Lung (tissue), 12 donors: Measurements from ENCODE around the gene PAX1. TPM values are rescaled to one million over a fixed set of nuclear protein-coding genes. Genes with fewer than 3 reads are reported as not detected.

Experiments
- ATAC-seq: fragments of 200-7000 bp; cut with Tn5 transposase; one replicate; pipeline ENCODE4 v1.9.1; 2020; ENCODE audit warnings: moderate number of reproducible peaks; ENCODE audit not compliant: insufficient read depth, low FRiP score
- DNase-seq, 3 donors: peaks; one replicate each; pipeline ENCODE4 v3.0.0-alpha.2; 2013 to 2017
- H3K27ac ChIP-seq, 2 donors: one replicate each; pipeline ENCODE4 v1.5.1; 2013; ENCODE audit warnings: mild to moderate bottlenecking in 2 of 2, moderate library complexity in 2 of 2, control low read depth in 1 of 2, inconsistent platforms in 1 of 2, low read depth in 1 of 2, low read length in 1 of 2
- H3K27me3 ChIP-seq, 3 donors: one replicate each; pipeline ENCODE4 v1.5.1; 2013; ENCODE audit warnings: low read length in 2 of 3; ENCODE audit not compliant: control insufficient read depth in 3 of 3, insufficient read depth in 3 of 3
- H3K36me3 ChIP-seq, 4 donors: one replicate each; pipeline ENCODE4 v1.5.1; 2013; ENCODE audit warnings: low read length in 4 of 4, mild to moderate bottlenecking in 1 of 4, moderate library complexity in 1 of 4; ENCODE audit not compliant: control insufficient read depth in 4 of 4, insufficient read depth in 4 of 4
- H3K4me1 ChIP-seq, 5 donors: one replicate each; pipeline ENCODE4 v1.5.1; 2013; ENCODE audit warnings: low read length in 5 of 5, mild to moderate bottlenecking in 2 of 5, moderate library complexity in 1 of 5; ENCODE audit not compliant: control insufficient read depth in 5 of 5, insufficient read depth in 5 of 5
- H3K4me3 ChIP-seq: one replicate; pipeline ENCODE4 v1.5.1; 2013; ENCODE audit warnings: mild to moderate bottlenecking, control low read depth, moderate library complexity
- H3K9ac ChIP-seq, 2 donors: one replicate each; pipeline ENCODE4 v1.5.1; 2013; ENCODE audit warnings: low read length in 2 of 2, control low read depth in 1 of 2; ENCODE audit not compliant: insufficient read depth in 1 of 2
- H3K9me3 ChIP-seq, 4 donors: one replicate each; pipeline ENCODE4 v1.5.1; 2013; ENCODE audit warnings: low read length in 3 of 4, mild to moderate bottlenecking in 1 of 4, moderate library complexity in 1 of 4; ENCODE audit not compliant: control insufficient read depth in 4 of 4, insufficient read depth in 3 of 4
- WGBS, 2 donors: extraction: QIAGEN DNeasy Blood & Tissue Kit; methylation state at CpG; one replicate each; pipeline ENCODE4 v1.1.7; 2013; 5-methylcytosine and 5-hydroxymethylcytosine counted together
- polyA plus RNA-seq, 2 donors: library from polyadenylated mRNA; stranded (reverse); fragments of 200-250 nt; gene quantifications; one replicate each; pipeline ENCODE4 v1.2.1, GENCODE V29; 2013
- total RNA-seq, 2 donors: library from RNA; depleted of rRNA in 1 of 2; stranded (reverse); fragments of >200 nt in 1 of 2; gene quantifications; one replicate each; pipeline ENCODE4 v1.2.1, GENCODE V29; 2014 to 2021
- TF ChIP-seq, protein P1 (sequence below): IDR thresholded peaks from 2 replicates; pipeline ENCODE4 v1.5.1; 2012; ENCODE audit warnings: mild to moderate bottlenecking; ENCODE audit errors: control extremely low read depth, extremely low read depth
- donor health status: control.
- donor health status: control.
- donor health status: Bipolar disorder and iron deficiency.
- donor health status: healthy.
- donor health status: DM: yes; HTN: yes; CAD: no.

Gene PAX1
- total and polyA plus RNA-seq, 4 donors = 0.05 to 0.14 (median 0.06) TPM; not detected in 1

DNA sequence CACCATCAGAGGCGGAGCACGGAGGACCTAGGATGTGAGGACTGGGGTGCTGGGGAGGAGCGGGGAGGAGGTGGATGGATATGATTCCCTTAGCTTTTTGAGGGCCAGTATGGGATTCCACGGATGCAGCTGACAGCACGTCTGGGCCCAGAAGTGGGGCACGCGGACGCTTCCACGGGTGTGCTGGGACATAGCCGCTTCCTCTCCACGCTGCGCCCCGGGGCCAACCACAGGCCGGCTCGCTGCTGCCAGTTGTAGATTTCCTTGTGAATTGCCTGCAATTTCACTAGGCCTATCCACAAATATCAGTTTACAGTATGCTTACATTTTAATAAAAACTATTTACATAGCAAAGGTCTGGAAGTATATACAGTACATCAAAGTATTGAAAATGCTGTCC, 23.9 kb downstream of the PAX1 start:
- Histone ChIP-seq H3K27ac (no peak overlapping the region), H3K9ac (no peak overlapping the region), H3K9me3 (no peaks in the 10 kb centered on the region), H3K27me3 (no peaks in the 10 kb centered on the region), H3K4me1 (no peaks in the 10 kb centered on the region), H3K36me3 (no peaks in the 10 kb centered on the region), H3K4me3 (no peak overlapping the region)
- 93 to 94% methylated on average over 15 of the region's 15 CpGs for WGBS, 2 donors
- TF ChIP-seq, protein P1, sequence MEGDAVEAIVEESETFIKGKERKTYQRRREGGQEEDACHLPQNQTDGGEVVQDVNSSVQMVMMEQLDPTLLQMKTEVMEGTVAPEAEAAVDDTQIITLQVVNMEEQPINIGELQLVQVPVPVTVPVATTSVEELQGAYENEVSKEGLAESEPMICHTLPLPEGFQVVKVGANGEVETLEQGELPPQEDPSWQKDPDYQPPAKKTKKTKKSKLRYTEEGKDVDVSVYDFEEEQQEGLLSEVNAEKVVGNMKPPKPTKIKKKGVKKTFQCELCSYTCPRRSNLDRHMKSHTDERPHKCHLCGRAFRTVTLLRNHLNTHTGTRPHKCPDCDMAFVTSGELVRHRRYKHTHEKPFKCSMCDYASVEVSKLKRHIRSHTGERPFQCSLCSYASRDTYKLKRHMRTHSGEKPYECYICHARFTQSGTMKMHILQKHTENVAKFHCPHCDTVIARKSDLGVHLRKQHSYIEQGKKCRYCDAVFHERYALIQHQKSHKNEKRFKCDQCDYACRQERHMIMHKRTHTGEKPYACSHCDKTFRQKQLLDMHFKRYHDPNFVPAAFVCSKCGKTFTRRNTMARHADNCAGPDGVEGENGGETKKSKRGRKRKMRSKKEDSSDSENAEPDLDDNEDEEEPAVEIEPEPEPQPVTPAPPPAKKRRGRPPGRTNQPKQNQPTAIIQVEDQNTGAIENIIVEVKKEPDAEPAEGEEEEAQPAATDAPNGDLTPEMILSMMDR = no peak
- ATAC-seq = no peak
- DNase-seq = no peak

DNA sequence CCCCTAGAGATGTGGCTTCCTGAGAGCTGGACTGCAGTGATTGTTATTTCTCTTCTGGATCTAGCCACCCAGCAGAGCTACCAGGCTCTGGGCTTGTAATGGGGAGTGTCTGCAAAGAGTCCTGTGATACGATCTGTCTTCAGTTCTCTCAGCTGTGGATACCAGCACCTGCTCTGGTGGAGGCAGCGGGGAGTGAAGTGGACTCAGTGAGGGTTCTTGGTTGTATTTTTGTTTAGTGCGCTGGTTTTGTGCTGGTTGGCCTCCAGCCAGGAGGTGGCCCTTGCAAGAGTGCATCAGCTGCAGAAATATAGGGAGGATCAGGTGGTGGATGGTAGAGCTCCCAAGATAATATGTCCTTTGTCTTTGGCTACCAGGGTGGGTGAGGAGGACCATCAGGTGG, 33.7 kb downstream of the PAX1 start:
- no peak overlapping the region for H3K27ac ChIP-seq
- no peak overlapping the region for H3K9ac ChIP-seq
- H3K9me3 ChIP-seq = peaks cover 0 to 9% (median 0%) of the 10 kb centered on the region in 4 donors
- H3K27me3 ChIP-seq = no peaks in the 10 kb centered on the region
- no peaks in the 10 kb centered on the region for H3K36me3 ChIP-seq
- DNase-seq (no peak), ATAC-seq (no peak)
- 83 to 87% methylated on average over 3 of the region's 3 CpGs for WGBS, 2 donors
- TF ChIP-seq, protein P1 = no peak
- no peak overlapping the region for H3K4me3 ChIP-seq
- no peaks in the 10 kb centered on the region for H3K4me1 ChIP-seq

GRCh38 chr20:21739682-21740081, 34.2 kb downstream of the PAX1 start:
- TF ChIP-seq, protein P1 = no peak
- Histone ChIP-seq H3K36me3 (no peaks in the 10 kb centered on the region), H3K9ac (no peak overlapping the region), H3K4me3 (no peak overlapping the region), H3K9me3 (peaks cover 0 to 9% (median 0%) of the 10 kb centered on the region in 4 donors), H3K27ac (no peak overlapping the region), H3K4me1 (no peaks in the 10 kb centered on the region), H3K27me3 (no peaks in the 10 kb centered on the region)
- no peak for DNase-seq
- WGBS, 2 donors = 77 to 79% methylated on average over 3 of the region's 3 CpGs
- no peak for ATAC-seq

DNA sequence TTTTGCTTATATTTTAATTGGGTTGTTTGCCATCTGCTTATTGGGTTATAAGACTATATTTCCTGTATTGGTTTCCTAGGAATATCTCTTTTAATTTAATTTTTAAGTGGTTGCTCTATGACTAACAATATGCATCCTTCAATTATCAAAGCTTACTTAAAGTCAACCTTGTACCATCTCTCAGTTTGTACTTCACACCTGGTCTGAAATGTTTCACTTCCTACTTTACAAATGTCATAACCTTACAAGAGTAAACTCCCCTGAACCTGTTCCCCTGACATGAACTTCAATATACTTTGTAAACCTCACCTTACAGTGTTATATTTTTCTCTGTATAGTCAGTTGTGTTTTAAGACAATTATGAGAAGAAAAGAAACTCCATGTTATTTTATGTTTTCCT, 35.8 kb downstream of the PAX1 start:
- Histone ChIP-seq H3K36me3 (no peaks in the 10 kb centered on the region), H3K27me3 (no peaks in the 10 kb centered on the region), H3K4me3 (no peak overlapping the region), H3K27ac (no peak overlapping the region), H3K9me3 (peaks cover 0 to 9% (median 0%) of the 10 kb centered on the region in 4 donors), H3K9ac (no peak overlapping the region), H3K4me1 (no peaks in the 10 kb centered on the region)
- ATAC-seq (no peak), DNase-seq (no peak)
- TF ChIP-seq, protein P1 = no peak
